VCaP (cell line): Measurements from ENCODE around the gene CNOT6.
"Not testable (repeated sequence)": the region's sequence is repeated elsewhere in the genome, so short reads cannot be mapped to it uniquely, and the experiment has no call there.

Experiments used
- H3K27ac ChIP-seq: fragments of 450-650 bp; 2 replicates; pipeline ENCODE4 v1.5.1; 2017
- TF ChIP-seq, protein P1 (sequence below): fragments of 450-650 bp; conservative IDR thresholded peaks from 2 replicates; pipeline ENCODE4 v1.5.1; 2017; ENCODE audit warnings: mild to moderate bottlenecking, moderate library complexity

CNOT6 gene

DNA sequence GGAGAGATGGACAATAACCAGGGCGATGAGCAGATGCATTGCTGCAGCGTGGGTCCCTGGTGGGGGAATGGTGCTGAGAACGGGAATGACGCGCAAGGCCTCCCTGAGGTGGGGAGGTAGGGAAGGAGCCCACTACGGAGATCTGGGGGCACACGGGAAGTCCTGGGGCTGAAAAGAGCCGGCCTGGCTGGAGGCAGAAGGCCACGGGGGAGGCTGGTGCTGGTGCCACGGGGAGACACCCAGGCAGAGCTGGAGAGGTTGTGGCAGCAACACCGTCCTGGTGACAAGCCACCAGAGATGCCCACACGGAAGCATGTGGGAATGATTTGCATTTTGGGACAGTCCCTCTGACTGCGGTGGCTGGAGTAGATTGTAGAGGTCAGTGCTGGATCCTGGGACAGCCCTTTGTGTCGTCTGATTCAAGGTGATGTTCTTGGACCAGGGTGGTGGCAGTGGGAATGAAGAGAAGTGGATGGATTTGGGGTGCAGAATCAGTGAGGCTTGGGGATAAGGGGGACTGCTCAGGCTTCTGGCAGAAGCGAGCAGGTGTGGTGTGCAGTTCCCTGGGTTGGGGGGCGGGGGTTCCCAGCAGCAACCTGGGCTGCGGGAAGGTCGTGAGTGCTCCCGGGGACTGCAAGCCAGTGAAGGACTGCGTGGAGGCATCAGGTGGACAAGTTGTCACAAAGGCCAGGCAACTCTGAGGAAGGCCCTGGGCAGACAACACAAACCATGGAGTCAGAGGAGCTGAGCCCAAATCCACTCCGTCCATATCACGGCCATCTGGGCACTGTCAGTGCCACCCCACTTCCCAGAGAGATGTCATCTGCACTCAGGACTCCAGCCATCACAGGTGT, 25.2 kb upstream of the CNOT6 start:
- TF ChIP-seq, protein P1, sequence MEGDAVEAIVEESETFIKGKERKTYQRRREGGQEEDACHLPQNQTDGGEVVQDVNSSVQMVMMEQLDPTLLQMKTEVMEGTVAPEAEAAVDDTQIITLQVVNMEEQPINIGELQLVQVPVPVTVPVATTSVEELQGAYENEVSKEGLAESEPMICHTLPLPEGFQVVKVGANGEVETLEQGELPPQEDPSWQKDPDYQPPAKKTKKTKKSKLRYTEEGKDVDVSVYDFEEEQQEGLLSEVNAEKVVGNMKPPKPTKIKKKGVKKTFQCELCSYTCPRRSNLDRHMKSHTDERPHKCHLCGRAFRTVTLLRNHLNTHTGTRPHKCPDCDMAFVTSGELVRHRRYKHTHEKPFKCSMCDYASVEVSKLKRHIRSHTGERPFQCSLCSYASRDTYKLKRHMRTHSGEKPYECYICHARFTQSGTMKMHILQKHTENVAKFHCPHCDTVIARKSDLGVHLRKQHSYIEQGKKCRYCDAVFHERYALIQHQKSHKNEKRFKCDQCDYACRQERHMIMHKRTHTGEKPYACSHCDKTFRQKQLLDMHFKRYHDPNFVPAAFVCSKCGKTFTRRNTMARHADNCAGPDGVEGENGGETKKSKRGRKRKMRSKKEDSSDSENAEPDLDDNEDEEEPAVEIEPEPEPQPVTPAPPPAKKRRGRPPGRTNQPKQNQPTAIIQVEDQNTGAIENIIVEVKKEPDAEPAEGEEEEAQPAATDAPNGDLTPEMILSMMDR = no peak
- H3K27ac ChIP-seq = no peak overlapping the region

DNA sequence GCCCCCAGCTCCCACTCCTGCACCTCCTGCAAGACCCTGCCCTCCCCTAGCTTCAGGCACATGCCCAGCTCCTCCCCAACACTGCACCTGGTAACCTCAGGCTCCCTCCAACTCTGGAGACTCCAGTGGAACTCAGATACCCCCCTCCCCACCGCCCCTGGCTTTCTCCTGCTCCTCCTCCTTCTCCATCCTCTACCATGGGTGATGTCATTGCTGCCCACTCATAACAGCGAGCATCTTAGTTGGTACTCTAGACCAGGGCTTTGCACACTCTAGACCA, 24.7 kb upstream of the CNOT6 start:
- TF ChIP-seq, protein P1 = no peak
- H3K27ac ChIP-seq = no peak overlapping the region

DNA sequence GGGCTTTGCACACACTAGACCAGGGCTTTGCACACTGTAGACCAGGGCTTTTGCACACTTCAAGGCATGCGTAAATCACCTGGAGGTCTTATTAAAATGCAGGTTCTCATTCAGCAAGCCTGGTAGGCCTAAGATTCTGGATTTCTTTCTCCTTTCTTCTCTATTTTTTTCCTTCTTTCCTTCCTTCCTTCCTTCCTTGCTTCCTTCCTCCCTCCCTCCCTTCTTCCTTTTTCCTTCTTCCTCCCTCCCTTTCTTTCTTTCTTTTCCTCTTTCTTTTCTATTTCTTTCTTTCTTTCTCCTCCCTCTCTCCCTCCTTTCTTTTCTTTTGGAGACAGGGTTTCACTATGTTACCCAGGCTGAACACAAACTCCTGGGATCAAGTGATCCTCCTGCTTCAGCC, 24.3 kb upstream of the CNOT6 start:
- TF ChIP-seq, protein P1 = no peak
- H3K27ac ChIP-seq = no peak overlapping the region

DNA sequence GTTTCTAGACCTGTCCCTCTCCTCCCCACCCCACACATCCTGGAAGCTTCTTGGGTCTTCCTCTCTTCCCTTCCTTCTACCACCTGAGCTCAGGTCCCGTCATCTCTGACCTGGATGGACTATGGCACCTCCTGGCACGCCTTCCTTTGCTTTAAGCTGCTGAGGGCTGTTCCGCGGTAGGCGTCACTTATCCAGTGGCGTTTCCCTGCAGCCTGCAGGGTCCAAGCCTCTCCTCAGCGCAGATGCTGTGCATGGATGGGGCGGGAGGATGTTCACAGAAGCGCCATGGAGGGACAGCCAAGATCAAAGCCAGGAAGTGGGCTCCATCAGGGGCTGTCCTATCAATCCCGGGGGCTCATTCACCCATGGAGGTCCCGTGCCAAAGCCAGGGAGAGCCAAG, 23.8 kb upstream of the CNOT6 start:
- no peak overlapping the region for H3K27ac ChIP-seq
- TF ChIP-seq, protein P1 = no peak

DNA sequence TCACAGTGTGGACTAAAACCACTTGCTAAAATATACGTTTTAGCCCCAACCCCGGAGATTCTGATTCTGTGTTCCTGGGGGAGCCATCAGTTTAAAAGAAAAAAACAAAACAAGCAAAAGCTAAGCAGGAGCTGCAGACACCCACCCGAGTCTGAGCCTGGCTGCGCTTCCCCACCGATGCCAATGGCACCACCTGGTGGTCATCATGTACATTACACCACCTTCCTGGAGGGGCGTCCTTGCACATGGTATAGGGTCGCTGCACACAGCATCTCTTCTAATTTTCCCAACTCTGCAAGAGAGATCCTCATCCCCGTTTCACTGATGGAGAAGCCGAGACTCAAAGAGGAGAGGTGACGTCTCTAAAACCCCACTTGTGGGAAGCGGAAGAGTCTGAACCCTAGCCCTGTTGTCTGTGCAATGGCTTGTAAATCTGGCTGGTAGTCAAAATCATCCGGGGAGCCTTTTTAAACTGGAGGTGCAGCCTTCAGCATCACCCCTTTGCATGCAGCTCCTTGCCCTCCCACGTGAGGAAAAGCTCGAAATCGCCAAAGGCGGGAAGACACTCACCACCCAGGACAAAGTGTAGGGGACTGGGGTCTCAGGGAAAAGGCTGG, 23.1 kb upstream of the CNOT6 start:
- TF ChIP-seq, protein P1 = peak; percentile 100
- H3K27ac ChIP-seq = no peak overlapping the region

DNA sequence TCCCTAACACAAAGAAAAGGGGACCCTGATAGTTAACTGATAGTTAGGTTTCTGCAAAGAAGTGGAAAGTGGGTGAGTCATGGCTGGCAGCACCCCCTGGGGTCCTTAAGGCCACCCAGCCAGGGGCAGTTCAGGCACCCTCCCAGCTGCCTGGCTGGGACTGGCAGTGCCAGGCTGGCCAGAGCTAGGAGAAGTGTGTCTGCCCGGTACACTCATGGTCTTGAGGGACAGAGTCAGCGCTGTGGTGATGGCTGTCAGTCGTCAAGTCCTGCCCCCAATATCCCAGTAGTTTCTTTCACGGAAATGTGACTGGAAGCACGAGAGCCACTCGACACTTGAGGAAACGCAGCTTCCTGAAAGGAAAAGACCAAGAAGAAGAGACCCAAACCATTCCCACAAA, 22.3 kb upstream of the CNOT6 start:
- TF ChIP-seq, protein P1 = no peak
- H3K27ac ChIP-seq = no peak overlapping the region

DNA sequence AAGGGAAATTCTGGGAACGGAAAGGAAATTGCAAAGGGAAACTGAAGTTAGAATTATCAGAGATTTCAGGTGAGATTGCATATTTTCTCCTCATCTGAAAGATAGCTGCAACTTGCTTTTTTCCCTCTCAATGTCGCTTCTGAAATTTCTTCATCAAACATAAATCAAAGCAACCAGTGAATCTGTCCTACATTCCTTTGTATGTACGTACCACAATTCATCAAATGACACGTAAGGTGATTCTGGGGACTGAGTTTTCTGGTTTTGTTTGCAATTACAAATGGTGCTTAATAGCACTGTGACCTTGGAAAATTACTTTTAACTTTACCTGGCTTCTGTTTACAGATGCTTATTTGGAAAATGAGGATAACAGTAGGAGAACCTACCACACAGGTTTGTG, 21.9 kb upstream of the CNOT6 start:
- H3K27ac ChIP-seq = no peak overlapping the region
- TF ChIP-seq, protein P1 = no peak

DNA sequence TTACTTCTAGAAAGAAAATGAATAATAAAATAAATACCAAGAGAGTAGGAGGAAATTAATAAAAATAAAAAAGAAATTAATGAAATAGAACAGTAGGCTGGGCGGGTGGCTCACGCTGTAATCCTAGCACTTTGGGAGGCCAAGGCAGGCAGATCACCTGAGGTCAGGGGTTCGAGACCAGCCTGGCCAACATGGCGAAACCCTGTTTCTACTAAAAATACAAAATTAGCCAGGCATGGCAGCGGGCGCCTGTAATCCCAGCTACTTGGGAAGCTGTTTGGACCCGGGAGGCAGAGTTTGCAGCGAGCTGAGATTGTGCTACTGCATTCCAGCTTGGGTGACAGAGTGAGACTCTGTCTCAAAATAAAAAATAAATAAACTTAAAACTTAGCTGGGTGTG, 20.8 kb upstream of the CNOT6 start:
- not testable (repeated sequence) for H3K27ac ChIP-seq
